Panc1 (cell line): Measurements from ENCODE around the gene SPANXD.

ENCODE experiments used
- CTCF ChIP-seq: fragments of 450-650 bp; IDR thresholded peaks from 2 replicates; pipeline ENCODE4 v1.5.1; 2017; ENCODE audit warnings: mild to moderate bottlenecking
- POLR2AphosphoS5 ChIP-seq: IDR thresholded peaks from 2 replicates; pipeline ENCODE4 v1.6.1; 2012; ENCODE audit warnings: mild to moderate bottlenecking, low read depth, low read length, moderate library complexity

DNA sequence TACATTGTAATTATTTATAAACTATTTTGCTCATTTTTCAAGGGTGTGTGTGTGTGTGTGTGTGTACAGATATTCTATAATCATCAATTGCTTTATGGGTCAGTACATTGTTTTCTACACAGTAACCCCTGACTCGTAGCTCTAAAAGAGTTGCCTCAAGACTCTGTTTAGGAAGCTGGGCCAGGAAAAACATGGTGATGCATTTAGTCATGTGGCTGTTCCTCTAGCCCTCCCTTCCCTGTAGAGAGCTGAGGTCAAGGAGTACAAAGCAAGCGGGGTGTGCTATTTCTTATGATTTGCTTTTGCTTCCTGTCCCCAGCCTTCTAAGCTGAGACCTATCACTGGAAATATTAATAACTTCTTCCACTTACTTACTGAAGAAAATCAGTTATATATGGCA, 34.8 kb upstream of the SPANXD start:
- TF ChIP-seq CTCF (no peak), POLR2AphosphoS5 (no peak)
